ENCODE measurements around the gene KLRC1.
"Not testable (repeated sequence)": the region's sequence is repeated elsewhere in the genome, so short reads cannot be mapped to it uniquely, and the experiment has no call there.

KLRC1 gene

DNA sequence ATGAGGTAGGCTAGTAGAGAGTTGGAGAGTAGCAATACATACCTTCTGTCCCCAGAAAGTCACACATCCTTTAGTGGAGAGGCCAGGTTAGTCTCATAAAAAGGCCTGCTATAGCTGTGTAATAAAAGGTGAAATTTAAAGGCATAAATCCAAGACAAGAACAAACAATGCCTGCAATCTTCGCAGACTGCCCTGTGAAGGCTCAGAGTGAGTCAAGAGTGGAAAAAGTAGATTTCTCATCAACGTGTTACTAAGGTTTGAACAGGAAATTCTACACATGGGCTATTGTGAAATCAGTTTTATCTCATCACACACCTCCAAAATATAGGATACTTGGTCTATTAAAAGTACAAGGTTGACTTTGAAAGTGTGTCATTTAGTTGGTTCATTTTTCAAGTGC, at the start of gene KLRC1:
TSS of gene KLRC1 (minus strand) at position 222 of the 400 bp plus-strand sequence. CDS start 2,221 bp downstream, outside the sequence.
- no peak for DNase-seq

DNA sequence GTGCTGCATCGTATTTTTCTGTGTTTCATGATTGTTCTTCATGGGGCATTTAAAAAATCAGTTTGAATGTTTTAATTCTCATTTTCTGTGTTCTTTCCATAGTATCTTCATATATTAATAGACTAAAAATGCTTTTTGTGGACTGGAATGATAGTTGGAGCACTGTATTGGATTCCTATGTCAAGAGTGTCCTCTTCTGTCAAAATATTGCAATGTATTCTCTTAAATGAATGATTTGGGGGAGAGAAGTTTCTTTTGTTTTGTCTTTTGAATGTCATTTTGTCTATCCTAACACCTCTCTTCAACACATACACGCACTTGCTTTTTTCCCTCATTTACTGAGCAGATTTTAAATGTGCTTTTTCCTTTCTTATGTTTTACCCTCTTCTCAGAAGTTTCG, 47.9 kb upstream of the KLRC1 start:
- DNase-seq, result no peak

DNA sequence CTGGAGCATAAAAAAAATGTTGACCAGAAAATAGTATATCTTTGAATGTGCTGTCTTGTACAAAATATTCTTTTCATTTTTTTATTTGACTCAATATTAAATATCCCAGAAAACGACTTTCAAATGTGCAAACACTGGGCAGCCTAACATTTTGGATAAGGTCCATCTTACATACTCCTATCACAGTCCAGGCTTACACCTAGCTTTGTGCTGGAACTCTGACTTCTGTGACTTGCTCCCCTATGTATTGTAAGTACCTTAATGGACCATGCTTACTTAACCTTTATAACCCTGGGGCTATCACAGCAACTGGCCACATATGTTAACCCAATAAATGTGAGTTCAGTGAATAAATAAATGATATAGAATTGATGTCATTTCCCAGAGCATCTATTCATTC, 44.9 kb upstream of the KLRC1 start:
- DNase-seq, result no peak

DNA sequence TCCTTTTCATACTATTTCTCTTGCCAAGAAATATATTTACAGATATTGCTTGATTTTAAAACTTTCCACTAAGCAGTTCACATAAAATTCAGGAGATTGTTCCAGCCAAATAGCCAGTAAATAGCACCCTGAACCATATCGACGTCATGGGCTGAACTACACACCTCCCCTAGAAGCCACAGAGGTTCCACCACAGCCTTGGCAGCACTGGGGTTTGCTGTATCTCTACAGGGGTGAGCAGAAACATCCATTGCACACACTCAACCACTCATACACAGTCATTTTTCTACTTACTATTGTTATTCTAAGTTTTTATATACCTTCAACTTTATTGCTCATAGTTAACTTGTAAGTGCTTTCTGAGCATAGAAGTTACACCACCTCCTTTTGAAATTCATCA, 44.4 kb upstream of the KLRC1 start:
- no peak for DNase-seq

DNA sequence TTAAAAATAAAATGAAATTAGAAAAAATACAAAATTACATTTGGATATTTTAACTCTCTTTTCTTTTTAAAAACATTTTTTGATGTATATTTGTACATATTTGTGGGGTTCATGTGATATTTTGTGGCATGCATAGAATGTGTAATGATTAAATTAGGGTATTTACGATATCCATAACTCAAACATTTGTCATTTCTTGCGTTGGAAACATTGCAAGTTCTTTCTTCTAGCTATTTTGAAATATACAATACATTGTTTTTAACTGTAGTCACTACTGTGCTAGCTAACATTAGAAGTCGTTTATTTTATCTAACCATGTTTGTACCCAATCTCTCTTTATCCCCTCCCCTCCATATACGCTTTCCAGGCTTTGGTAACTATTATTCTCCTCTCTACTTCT, 38.6 kb upstream of the KLRC1 start:
- DNase-seq, result no peak

DNA sequence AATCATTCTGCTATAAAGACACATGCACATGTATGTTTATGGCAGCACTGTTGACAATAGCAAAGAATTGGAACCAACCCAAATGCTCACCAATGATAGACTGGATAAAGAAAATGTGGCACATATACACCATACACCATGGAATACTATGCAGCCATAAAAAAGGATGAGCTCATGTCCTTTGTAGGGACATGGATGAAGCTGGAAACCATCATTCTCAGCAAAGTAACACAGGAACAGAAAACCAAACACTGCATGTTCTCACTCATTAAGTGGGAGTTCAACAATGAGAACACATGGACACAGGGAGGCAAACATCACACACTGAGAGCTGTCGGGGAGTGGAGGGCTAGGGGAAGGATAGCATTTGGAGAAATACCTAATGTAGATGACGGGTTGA, 34.2 kb upstream of the KLRC1 start:
- not testable (repeated sequence) for DNase-seq

DNA sequence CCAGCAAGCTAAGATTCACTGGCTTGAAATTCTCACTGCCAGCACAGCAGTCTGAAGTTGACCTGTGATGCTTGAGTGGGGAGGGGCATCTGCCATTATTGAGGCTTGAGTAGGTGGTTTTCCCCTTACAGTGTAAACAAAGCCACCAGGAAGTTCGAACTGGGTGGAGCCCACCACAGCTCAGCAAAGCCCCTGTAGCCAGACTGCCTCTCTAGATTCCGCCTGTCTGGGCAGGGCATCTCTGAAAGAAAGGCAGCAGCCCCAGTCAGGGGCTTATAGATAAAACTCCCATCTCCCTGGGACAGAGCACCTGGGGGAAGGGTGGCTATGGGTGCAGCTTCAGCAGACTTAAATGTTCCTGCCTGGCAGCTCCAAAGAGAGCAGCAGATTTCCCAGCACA, 28.7 kb upstream of the KLRC1 start:
- DNase-seq, result not testable (repeated sequence)

DNA sequence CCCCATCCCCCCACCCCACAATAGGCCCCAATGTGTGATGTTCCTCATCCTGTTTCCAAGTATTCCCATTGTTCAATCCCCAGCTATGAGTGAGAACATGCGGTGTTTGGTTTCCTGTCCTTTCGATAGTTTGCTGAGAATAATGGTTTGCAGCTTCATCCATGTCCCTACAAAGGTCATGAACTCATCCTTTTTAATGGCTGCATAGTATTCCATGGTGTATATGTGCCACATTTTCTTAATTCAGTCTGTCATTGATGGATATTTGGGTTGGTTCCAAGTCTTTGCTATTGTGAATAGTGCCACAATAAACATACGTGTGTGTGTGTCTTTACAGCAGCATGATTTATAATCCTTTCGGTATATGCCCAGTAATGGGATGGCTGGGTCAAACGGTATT, 19.6 kb upstream of the KLRC1 start:
- DNase-seq, result not testable (repeated sequence)

DNA sequence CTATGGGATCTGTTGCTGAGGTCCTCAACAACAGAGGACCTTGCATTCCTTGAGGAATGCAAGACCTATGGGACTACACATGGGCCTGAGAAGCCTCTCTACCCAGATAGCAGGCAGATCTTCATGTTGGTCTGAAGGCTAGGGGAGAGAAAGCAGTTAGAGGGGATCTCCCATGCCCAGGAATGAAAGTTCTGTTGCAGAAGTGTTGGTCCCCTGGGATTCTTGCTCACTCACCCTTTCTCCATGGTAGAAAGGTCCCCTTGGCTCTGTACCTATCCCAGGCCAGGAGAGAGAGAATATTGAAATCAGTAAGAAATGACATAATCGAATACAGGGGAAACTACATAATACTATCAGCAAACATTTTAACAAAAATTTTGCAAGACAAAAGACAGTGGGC, 16.5 kb upstream of the KLRC1 start:
- DNase-seq, result no peak

DNA sequence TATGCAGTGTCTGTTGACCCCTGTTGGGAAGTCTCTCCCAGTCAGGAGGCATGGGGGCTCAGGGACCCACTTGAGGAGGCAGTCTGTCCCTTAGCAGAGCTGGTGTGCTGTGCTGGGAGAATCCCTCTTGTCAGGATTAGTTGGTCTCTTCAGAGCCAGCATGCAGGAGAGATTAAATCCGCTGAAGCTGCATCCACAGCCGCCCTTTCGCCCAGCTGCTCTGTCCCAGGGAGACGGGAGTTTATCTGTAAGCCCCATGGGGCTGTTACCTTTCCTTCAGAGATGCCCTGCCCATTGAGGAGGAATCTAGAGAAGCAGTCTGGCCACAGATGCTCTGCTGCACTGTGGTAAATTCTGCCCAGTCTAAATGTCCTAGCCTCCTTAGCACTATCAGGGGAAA, 13.1 kb upstream of the KLRC1 start:
- DNase-seq, result no peak

DNA sequence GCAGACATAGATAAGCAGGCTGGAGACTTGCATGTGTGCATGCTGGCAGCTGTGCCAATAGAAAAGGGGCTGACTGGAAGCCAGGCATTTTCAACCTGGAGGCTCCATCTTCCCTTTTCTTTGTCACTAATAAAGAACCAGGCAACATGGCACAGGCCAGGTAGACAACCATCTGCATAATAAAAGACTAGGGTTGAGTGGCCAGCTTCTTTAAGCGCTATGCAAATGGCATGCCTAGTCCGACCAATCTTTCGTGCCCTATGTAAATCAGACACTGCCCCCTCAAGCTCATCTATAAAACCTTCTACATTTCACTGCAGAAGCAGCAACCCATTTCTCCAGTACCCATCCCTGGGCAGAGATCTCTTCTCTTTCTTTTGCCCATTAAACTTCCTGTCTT, 4.6 kb upstream of the KLRC1 start:
- no peak for DNase-seq

DNA sequence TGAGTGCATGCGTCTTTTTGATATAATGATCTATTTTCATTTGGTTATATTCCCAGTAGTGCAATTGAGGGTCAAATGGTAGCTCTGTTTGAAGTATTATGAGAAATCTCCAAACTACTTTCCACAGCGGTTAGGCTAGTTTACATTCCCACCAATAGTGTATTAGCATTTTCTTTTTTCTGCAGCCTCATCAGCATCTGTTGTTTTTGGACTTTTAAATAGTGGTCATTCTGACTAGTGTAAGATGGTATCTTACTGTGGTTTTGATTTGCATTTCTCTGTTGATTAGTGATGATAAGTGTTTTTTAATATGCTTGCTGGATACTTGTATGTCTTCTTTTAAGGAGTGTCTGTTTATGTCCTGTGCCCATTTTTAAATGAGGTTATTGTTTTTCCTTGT, 3.7 kb upstream of the KLRC1 start:
- no peak for DNase-seq

DNA sequence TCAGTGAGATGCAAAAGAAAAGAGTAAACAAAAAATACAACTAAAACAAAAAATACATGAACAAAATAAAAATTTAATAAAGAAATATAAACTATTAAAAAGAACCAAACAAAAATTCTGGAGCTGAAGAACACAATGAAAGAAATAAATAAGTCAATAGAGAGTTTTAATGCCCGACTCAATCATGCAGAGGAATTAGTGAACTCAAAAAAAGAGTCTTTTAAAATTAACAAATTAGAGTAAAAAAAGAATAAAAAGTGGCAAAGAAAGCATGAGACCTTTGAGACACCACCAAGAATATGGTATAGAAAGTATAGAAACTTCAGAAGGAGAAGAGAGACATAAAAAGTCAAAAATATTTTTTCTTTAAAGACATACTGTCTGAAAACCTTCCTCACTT, 2.6 kb upstream of the KLRC1 start:
- no peak for DNase-seq

DNA sequence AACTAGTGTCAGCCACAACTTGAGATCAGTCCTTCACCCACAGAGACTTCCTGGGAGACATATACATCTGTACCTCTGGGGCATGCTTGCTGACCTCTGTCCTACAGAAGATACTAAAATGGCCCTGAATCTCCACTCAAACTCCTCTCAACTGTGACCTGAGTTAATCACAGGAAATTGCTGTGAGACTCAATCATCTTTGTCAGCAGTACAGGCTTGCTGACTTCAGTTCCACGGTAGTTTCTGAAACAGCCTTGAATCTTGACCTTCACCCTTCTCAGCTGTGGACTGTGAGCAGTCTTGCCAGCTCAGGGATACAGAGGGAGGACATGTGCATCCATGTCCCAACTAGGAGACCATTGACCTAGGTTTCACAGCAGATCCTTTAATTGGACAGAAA, 1.4 kb upstream of the KLRC1 start:
- DNase-seq, result no peak

DNA sequence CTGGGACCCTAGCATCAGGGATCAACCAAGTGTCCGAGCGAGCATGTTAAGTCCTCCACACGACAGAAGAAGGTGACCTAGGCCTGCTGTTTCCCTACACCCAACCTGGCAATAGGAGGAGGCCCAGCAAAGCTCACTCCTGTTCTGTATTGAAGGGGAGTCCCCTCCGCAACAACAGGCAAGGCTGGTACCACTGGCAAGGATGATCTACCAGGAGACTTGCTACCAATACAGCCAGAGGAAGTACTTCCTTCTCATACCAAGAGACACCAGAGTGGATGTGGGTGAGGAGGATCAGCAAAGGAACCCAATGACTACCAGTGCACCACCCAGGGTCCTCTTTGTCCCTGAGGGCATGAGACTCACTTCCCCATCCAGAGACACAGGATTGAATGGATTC, 4.9 kb downstream of the KLRC1 start:
- DNase-seq, result no peak

DNA sequence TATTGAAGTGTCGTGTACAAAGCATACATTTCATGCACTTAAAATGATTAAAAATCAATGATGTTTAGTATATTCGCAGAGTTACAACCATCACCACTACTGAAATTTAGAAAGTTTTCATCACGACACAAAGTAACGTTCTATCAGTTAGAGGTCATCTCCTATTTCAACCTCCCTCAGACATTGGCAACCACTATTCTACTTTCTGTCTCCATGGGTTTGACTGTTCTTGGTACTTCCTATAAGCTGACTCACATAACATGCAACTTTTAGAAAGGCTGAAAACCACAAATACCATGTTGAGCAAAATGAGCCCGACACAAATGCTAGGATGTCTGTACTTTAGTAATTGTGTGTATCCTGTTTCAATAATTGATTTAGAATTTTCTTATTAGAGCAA, 7.1 kb downstream of the KLRC1 start:
- not testable (repeated sequence) for DNase-seq

DNA sequence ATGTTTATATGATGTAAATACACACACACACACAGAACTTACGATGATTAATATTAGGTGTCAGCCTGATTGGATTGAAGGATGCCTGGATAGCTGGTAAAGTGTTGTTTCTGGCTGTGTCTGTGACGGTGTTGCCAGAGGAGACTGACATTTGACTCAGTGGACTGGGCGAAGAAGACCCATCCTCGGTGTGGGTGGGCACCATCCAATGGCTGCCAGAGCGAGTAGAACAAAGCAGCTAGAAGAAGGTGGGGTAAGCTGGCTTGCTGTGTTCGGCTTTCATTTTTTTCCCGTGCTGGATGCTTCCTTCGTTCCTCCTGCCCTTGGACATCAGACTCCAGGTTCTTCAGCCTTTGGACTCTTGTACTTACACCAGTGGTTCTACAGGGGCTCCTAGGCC, 12.0 kb downstream of the KLRC1 start:
- DNase-seq, result not testable (repeated sequence)

DNA sequence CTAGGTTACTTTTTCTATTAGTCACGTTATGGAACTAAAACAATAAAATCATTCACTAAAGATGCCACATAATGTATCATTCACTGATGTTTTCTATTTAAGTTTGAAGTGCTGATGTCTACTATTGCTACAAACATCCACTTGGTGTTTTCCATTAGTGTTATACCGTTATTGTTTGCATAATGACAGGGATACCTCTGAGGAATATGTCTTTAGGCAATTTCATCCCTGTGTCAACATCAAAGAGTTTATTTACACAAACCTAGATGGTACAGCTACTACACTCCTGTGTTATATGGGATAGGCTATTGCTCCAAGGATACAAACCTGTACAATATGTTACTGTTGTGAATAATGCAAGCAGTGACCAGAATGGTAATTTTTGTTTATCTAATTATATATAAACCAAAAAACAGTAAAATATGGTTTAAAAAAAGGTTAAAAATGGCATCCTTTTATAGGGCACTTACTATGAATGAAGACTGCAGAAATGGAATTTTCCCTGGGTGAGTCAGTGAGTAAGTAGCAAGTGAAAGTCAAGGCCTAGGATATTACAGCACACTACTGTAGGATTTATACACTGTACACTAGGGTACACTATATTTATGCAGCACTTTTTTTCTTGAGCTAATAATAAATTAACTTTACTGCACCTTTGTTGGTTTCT, 13.4 kb downstream of the KLRC1 start:
- DNase-seq, result not testable (repeated sequence)

DNA sequence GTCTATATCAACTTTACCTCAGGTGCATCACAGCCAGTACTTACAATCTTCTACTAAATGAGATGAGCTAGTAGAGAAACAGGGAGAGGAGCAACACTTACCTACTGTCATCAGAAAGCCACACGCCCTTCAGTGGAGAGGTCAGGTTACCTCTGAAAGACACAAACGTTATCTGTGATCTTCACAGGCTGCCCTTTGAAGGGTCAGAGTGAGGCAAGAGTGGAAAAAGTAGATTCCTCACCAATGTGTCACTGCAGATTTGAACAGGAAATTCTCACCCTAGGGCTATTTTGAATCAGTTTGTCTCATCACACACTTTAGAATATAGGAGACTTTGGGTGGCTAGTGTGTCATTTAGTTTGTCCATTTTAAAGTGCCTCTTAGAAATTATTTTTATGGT, 15.6 kb downstream of the KLRC1 start:
- not testable (repeated sequence) for DNase-seq

DNA sequence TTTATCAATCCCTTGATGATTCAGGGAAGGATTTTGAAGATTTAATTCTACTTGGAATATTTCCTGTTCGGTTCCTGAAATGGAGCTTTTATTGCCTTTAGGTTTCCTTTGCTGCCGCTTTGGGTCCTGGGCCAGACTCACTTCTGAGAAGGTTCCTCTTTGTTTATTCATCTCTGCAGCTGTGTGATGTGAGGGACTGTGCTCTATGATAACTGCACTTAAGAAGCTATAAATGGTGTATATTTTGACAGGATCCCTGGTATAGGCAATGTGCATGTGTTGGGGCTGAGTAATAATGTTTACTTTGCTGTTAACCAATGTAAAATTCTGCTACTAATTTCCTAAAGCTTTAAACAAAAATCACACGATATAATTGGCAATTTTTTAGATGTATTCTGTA, 17.4 kb downstream of the KLRC1 start, which contains the start of gene KLRC2:
TSS of gene KLRC2 (minus strand) at position 195 of the 400 bp plus-strand sequence. CDS start at position 171, 24 bp downstream.
- not testable (repeated sequence) for DNase-seq

DNA sequence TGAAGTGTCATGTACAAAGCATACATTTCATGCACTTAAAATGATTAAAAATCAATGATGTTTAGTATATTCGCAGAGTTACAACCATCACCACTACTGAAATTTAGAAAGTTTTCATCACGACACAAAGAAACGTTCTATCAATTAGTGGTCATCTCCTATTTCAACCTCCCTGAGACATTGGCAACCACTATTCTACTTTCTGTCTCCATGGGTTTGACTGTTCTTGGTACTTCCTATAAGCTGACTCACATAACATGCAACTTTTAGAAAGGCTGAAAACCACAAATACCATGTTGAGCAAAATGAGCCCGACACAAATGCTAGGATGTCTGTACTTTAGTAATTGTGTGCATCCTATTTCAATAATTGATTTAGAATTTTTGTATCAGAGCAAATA, 22.6 kb downstream of the KLRC1 start:
- not testable (repeated sequence) for DNase-seq

DNA sequence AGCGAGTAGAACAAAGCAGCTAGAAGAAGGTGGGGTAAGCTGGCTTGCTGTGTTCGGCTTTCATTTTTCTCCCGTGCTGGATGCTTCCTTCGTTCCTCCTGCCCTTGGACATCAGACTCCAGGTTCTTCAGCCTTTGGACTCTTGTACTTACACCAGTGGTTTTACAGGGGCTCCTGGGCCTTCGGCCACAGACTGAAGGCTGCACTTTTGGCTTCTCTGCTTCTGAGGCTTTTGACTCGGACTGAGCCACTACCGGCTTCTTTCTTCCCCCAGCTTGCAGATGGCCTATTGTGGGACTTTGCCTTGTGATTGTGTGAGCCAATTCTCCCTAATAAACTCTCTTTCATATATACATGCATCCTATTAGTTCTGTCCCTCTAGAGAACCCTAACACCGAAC, 27.2 kb downstream of the KLRC1 start:
- DNase-seq, result not testable (repeated sequence)

DNA sequence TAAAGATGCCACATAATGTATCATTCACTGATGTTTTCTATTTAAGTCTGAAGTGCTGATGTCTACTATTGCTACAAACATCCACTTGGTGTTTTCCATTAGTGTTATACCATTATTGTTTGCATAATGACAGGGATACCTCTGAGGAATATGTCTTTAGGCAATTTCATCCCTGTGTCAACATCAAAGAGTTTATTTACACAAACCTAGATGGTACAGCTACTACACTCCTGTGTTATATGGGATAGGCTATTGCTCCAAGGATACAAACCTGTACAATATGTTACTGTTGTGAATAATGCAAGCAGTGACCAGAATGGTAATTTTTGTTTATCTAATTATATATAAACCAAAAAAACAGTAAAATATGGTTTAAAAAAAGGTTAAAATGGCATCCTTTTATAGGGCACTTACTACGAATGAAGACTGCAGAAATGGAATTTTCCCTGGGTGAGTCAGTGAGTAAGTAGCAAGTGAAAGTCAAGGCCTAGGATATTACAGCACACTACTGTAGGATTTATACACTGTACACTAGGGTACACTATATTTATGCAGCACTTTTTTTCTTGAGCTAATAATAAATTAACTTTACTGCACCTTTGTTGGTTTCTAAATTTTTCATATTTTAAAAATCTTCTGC, 28.8 kb downstream of the KLRC1 start:
- DNase-seq, result not testable (repeated sequence)

DNA sequence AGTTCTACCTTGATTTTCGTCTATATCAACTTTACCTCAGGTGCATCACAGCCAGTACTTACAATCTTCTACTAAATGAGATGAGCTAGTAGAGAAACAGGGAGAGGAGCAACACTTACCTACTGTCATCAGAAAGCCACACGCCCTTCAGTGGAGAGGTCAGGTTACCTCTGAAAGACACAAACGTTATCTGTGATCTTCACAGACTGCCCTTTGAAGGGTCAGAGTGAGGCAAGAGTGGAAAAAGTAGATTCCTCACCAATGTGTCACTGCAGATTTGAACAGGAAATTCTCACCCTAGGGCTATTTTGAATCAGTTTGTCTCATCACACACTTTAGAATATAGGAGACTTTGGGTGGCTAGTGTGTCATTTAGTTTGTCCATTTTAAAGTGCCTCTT, 31.0 kb downstream of the KLRC1 start:
- not testable (repeated sequence) for DNase-seq

DNA sequence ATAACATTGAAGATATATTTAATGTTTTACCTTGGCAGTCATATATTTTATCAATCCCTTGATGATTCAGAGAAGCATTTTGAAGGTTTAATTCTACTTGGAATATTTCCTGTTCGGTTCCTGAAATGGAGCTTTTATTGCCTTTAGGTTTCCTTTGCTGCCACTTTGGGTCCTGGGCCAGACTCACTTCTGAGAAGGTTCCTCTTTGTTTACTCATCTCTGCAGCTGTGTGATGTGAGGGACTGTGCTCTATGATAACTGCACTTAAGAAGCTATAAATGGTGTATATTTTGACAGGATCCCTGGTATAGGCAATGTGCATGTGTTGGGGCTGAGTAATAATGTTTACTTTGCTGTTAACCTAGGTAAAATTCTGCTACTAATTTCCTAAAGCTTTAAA, 32.8 kb downstream of the KLRC1 start, which contains the start of gene KLRC3:
TSS of gene KLRC3 (minus strand) at position 262 of the 400 bp plus-strand sequence. CDS start at position 217, 45 bp downstream.
- DNase-seq, result not testable (repeated sequence)

All from NCI-H2171 (cell line).